ENCODE data around the gene TSPYL1.
"Not testable (repeated sequence)": the region's sequence is repeated elsewhere in the genome, so short reads cannot be mapped to it uniquely, and the experiment has no call there.

The TSPYL1 gene

DNA sequence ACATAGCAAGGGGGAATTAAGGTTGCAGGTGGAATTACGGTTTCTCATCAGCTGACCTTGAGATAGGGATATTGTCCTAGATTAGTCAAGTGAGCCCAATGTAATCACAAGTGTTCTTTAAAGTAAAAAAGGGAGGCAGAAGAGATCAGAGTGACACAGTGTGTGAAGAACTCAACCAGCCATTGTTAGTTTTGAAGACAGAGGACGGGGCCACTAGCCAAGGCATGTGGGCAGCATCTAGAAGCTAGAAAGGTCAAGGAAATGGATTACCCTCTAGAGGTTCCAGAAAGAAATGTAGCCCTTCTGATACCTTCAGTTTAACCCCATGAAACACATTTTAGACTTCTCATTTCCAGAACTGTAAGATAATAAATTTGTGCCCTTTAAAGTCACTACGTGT lies 18.5 kb upstream of the TSPYL1 start:
- DNase-seq (ENCODE audit: low read depth in 2 of 3, low spot score in 1 of 3), result no peak

DNA sequence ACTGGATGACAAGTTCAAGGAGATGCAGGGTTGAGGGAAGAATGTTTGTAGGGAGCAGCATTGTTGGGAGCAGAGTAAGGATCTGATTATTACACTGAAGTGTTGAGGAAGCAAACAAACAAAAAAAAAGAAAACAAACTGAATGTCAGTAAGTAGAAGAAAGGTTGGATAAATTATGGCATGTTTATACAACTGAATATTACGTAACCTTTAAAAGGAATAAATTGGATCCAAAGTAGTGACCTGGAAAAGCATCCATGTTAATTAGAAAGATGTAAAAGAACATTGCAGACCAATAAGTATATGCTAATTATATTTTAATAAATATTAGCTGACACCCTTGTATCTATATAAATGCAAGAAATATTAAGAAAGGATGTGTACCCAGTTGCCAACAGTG lies 12.8 kb upstream of the TSPYL1 start:
- no peak for DNase-seq (ENCODE audit: low read depth in 2 of 3, low spot score in 1 of 3)

DNA sequence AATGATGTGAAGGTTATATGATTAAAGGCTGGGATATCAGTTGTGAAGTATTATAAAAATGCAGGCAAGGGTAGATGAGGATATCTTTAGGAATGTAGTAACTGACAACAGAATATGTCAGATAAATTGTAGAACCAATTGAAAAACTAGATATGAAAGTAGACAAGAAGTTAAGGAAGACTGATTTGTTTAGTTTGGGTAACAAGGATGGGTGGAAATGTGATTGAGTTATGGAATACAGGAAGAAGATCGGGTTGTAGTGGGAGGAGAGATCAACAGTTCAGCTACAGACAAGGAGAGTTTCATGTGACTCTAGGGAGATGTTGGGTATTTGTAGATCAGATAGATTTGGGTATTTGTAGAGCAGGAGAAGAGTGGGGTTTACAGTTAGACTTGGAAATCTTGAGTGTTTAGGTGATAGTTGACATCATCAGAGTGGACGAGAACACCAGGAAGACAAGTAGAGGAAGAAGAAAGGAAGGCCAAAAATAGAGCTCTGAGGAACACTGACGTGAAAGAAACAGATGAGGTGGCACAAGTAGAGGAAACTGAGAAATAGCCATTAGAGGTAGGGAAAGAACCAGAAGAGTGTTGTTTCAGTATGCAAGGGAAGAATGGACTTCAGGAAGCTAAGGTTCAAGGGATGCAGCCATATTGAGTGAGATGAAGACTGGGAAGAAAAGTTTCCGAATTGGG lies 12.1 kb upstream of the TSPYL1 start:
- no peak for DNase-seq (ENCODE audit: low read depth in 2 of 3, low spot score in 1 of 3)

DNA sequence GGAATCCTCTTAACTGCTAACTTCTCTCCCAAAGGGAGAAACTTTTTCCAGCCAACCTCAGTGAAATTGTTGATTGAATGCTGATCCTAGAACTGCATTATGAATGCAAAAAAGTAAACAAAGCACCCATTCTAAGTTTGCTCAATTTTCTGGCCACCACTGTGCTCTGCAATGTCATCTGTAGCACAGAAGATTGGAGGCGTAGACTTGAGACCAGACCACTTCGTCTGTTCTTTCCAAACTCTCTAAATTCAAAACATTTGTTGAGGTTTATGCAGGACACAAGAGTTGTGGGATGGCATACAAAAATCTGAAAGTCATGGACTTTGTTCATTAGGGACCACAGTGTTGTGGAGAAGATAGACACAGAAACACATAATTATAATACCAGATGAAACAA lies 11.1 kb upstream of the TSPYL1 start:
- DNase-seq (ENCODE audit: low read depth in 2 of 3, low spot score in 1 of 3), result no peak

DNA sequence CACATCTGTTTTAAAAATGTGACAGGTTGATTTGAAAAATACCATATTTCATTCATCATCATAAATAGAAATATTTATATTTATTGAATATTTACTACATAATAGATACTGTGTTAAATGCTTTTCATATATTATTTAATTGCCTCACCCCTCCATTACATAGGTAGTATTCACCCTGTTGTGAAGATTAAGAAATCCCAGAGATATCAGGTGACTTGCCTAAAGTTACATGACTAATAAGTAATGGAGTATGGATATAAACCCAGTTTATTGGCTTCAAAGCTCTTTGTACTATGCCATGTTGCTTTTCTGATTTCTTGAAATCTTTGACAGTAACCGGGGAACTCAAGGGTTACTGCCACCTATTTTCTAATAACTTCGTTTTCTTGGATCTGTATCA lies 10.1 kb upstream of the TSPYL1 start:
- DNase-seq (ENCODE audit: low read depth in 2 of 3, low spot score in 1 of 3), result no peak

DNA sequence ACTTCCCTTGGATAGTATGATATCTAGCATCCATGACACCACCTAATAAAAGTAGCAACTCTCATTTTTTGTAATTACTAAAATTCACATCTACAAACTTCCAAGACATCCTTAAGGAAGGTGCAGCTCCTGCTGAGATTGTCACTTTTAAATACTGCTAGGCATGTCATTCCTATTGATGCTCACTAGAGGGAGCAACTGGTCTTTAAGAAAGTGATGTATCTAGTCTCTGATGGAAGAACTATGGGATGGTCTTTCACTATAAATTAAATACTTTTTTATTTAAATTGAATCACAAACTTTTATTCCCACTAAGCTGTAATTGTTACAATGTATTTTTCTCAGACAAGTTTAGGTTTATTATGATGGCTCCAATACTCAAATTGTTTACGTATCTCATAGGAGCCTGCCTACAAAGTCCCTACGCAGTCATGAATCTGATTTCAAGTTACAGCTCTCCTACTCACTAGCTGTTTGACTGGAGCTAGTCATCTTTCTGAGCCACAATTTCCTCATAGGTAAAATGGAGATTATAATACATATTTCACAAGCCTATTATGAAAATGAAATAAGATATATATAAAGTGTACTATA lies 8.1 kb upstream of the TSPYL1 start:
- DNase-seq (ENCODE audit: low read depth in 2 of 3, low spot score in 1 of 3), result no peak

DNA sequence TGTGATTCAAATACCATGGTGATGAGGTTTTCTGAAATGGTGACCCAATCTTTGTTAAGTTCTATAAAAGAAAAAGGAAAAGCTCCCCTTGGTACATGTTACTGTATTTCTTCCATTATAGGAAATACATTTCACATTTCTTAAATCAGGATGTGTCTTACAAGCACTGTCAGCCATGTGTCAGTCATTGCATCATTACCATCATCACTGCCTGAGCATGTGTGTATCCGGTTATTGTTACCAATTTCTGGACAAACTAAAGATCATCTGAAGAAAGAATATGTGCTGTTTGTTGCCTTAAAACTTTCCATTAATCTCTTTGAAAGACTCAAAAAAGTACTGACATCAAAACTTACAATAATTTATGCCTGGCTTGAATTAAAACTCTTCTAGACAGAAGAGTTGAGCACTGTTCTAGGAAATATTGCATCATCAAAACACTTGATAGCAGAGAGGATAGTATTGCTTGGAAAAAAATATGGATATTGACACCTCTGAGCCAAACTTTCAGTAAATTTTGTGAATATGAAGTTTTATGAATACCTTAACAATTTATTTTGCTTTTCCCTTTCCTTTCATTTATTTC lies 7.1 kb upstream of the TSPYL1 start:
- DNase-seq (ENCODE audit: low read depth in 2 of 3, low spot score in 1 of 3), result no peak

DNA sequence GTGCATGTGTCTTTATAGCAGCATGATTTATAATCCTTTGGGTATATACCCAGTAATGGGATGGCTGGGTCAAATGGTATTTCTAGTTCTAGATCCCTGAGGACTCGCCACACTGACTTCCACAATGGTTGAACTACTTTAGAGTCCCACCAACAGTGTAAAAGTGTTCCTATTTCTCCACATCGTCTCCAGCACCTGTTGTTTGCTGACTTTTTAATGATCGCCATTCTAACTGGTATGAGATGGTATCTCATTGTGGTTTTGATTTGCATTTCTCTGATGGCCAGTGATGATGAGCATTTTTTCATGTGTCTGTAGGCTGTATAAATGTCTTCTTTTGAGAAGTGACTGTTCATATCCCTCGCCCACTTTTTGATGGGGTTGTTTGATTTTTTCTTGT lies 5.3 kb upstream of the TSPYL1 start:
- not testable (repeated sequence) for DNase-seq (ENCODE audit: low read depth in 2 of 3, low spot score in 1 of 3)

DNA sequence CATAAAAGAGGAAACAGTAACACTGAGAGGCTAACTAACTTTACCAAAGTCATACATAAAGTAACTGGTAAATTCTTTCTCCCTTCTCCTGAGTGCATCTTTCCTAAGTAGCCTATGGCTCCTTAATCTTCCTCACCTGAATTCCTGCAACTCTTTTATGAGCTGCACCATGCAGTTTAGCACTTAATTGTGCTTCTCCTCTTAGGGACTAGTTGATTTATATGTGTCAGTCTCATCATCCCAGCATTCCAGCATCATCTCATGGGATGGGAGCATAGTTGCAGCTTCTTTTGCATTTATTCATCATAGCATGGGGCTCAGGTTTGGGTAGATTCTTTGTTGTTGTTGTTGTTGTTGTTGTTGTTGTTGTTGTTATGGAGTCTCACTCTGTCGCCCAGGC lies 3.5 kb upstream of the TSPYL1 start:
- no peak for DNase-seq (ENCODE audit: low read depth in 2 of 3, low spot score in 1 of 3)

DNA sequence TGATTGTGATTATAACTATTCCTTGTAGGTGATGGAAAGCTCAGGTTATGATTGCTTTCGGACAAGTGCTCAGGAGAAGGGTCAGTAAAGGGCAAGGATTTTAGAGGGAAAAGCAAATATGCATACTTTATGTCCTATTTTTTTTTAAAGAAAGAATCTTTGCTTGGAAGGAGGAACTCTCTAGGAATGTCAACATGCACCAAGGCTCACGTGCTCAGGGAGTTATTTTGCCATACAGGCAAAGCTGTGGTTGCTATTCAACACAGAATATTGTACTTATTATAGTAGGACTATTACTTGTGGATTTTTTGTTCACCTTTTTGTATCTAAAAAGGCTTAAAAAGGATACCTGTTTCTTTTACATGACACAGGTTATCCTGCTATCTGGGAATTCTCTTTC lies 3.0 kb upstream of the TSPYL1 start:
- no peak for DNase-seq (ENCODE audit: low read depth in 2 of 3, low spot score in 1 of 3)

DNA sequence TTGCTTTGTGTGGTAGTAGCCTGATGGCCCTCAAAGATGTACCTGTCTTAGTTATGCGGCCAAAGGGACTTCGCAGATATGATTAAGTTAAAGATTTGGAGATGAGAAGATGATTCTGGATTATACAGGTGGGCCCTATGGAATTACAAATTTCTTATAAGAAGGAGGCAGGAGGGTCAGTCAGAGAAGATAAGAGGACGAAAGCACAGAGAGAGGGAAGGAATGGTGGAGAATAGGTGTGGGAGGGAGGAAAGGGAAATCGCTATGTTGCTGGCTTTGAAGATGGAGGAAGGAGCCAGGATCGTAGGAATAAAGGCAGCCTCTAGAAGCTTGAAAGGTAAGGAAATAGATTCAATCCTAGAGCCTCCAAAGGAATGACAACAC lies 1.2 kb upstream of the TSPYL1 start:
- no peak for DNase-seq (ENCODE audit: low read depth in 2 of 3, low spot score in 1 of 3)

DNA sequence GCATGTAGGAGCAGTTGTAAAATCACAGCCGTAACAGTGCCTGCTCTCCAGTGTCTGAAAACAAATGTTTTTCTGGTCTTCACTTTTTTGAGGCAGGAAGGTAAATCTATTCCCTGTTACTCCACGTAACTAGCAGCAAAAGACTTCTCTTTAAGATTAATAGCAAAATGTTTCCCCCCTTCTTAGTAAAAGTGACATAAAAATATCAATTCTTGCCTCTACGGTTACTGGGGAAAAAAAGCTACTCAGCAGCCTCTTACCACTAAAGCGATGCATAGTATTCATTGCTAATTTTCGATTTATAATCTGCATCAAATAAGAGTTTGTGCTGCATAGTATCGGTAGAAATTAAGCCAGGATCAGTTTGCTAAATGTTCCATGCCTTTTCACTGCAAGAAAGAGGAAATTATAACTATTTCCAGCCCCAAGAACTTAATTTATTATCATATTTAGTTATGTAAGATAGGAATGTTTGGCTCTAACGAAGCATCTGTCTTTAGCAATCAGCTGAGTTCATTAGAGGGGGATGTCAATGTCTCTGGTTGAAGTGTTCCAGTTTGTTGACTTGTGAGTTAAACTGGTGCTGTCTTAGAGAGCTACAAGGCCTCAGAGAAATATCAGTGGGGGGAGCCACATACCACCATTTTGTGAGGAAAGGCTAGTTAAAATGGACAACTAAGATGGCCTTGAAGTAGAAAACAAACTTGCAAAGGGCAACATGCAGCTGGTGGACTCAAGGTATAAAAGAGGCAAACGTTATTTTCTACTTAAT lies 617 bp upstream of the TSPYL1 start:
- DNase-seq (ENCODE audit: low read depth in 2 of 3, low spot score in 1 of 3), result no peak

DNA sequence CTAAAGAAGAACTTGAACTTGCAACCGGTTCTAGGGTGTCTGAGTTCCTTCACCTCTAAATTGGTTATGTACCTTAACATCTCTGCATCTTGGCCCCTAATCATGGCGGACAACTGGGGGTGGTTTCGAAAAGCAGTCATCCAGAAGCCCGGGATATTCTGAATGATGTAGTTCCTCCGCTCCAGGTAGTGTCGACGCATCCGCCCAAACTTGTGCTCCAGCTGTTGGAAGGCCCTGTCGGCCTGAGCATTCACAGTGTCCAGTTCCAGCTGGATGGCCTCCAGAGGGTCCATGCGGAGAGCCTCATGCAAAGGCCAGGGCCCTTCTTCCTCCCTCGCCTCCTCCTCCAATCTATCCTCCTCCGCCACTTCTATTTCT lies 887 bp downstream of the TSPYL1 start:
- peak in 1 of 3 donors; percentile 8 for DNase-seq (ENCODE audit: low read depth in 2 of 3, low spot score in 1 of 3)

DNA sequence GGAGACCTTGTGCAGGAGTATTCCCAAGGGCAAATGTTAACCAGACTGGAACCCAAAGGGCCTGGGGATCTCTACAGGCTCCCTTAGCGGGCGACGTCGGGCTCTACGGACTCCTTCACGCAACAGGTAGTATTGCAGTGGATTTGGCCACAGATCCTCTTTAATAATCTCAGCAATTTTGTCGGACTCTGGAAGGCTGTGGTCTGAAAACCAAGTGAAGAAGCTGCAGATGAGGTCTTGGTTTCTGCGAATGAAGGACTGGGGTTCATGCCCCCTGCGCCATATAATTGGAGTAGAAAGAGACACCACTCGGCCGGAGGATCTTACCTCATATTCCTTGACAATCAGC lies 1.3 kb downstream of the TSPYL1 start:
- no peak for DNase-seq (ENCODE audit: low read depth in 2 of 3, low spot score in 1 of 3)

DNA sequence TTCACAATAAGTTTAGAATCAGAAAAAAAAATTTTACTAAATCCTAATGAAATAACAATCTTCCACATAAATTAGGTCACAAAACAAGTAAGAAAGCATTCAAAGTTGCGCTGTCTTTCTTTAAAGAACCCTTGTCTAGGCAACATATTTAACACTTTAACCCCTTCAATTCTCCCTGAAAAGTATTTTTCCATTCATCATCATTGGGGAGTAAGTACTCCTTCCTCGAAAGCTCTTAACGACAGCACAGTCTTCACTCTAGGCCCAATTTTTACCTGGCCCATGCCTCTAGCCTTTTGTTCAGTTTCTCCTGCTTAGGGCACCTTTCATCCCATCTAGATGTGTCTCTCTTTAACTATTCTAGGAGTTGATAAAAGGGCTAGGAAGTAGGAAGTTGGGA lies 2.6 kb downstream of the TSPYL1 start:
- no peak for DNase-seq (ENCODE audit: low read depth in 2 of 3, low spot score in 1 of 3)

DNA sequence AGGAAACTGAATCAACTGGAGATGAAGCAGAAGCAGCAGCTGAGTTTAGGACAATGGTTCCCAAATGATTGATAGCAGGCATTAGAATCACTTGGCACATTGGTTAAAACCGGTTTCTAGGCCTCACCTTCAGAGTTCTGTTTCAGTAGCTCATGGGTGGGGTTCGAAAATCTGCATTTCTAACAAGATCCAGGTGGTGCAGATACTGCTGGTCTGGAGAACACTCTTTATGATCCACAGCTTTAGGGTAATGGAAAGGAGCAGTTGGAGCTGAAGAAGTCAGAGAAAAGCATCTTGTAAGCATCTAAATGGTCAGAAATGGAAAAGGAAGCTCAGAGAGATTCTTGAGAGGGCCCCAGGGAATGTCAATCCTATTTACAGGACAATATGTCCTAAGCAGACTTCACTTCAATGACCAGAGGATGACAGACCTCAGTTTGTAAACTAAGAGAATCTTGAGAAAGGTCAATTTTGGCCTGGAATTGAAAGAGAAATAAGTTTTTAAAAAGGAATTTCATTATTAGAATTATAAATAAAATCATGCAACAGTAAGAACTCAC lies 8.5 kb downstream of the TSPYL1 start:
- no peak for DNase-seq (ENCODE audit: low read depth in 2 of 3, low spot score in 1 of 3)

DNA sequence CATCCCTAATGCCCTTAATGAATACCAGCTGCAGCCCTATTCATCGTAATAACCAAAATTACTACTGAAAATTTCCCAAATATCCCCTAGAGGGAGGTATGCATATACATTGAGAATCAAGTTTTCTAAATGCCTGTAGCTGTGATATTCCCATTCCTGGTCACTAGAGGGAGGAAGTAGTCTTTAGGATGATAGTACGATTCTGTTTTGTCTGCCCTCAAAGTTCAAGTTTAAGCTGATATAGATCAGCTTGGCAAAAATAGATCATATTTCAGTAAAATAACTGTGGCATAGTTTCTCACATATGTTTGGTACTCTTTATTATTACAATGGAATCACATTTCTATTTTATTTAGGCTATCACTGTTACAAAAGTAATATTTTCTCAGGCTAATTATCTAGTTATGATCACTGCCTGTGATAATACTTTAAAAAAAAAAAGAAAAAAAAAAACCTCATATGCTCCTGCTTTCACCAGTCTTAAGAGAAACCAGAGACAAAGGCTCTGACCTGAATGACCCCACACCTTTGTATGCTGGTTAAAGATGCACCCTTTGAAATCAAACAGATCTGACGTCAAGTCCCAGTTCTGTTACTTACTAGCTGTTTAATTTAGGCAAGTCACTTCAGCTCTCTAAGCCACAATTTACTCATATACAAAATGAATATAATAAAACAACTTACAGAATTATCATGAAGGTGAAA lies 11.0 kb downstream of the TSPYL1 start:
- no peak for DNase-seq (ENCODE audit: low read depth in 2 of 3, low spot score in 1 of 3)

DNA sequence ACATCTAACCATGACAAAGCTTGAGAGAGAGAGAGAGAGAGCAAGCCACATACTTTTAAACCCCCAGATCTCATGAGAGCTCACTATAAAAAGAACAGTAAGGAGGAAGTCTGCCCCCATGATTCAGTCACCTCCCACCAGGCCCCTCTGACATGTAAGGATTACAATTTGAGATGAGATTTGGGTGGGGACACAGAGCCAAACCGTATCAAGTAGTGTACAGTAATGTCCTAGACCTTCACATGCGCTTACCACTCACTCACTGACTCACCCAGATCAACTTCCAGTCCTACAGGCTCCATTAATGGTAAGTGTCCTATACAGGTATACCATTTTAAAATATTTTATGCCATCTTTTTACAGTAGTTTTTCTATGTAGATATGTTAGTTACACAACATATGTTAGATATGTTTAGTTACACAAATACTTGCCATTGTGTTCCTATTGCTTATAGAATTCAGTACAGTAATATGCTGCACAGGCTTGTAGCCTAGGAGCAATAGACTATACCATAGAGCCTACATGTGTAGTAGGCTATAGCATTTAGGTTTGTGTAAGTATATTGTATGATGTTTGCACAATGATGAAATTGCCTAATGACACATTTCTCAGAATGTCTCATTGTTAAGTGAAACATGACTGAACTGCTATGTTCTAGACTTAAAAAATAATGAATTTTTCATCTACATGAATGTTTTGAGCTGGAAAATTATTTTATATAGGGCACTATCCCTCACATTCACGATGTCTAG lies 11.7 kb downstream of the TSPYL1 start:
- no peak for DNase-seq (ENCODE audit: low read depth in 2 of 3, low spot score in 1 of 3)

DNA sequence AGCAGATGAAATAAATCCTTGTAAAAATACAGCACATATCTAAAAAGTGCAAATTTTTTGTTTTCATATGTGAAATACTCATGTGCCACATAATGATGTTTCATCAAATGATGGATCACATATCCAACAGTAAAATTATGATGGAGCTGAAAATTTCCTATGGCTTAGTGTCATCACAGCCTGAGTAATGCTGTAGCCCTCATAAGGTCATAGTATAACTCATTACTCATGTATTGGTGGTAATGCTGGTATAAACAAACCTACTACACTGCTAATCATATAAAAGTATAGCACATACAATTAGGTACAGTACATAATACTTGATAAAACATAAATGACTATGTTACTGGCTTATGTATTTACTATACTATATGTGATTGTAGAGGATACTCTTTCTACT lies 12.9 kb downstream of the TSPYL1 start:
- no peak for DNase-seq (ENCODE audit: low read depth in 2 of 3, low spot score in 1 of 3)

DNA sequence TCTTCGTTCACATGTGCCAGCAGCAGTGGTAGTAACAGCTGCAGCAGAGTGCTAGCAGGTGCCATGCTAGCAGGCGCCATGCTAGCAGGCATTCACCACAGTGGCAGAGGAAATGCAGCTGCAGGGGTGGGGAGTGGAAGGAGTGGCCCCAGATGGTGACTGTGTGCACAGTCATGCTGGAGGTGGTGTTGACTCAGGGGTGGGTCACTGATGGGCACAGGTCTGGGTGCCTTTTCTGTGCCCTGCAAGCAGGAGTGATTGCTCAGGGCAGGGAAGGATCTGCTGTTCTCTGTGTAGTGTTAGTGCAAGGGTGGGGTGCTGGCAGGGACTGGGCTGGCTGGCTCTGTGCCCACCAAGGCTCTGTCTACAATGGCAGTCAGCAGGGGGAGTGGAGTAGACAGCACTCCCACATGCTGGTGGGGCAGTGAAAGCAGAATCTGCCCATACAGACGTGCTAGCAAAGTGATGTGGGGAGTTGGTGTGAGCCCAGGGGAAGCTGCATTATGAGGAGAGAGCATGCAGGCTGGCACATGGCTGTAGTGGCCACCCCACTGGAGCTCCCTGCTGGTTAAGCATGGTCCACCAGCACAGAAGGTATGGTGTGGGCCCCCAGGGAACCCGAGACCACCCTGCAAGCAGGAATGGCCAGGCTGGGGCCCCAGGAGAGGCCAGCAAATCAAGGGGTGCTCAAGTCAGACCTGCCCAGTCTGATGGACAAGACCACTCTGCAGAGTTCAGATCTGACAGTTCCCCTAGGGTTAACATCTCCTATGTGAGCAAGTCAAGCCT lies 14.5 kb downstream of the TSPYL1 start:
- DNase-seq (ENCODE audit: low read depth in 2 of 3, low spot score in 1 of 3), result no peak

Data from stimulated activated CD4-positive, alpha-beta T cell treated with anti-CD3 and anti-CD28 coated beads, Interleukin-12 subunit alpha, Interleukin-12 subunit beta, amount 100 ng/mL, for 48 hours (primary cell).